Type B pancreatic cell (in vitro differentiated cells): ENCODE results near the gene PPIA. TPM values are rescaled to one million over a fixed set of nuclear protein-coding genes. Genes with fewer than 3 reads are reported as not detected.
A peak's percentile ranks its signal among the peaks of the same experiment; 100 is the strongest.

Experiments
- DNase-seq: peaks from one replicate; pipeline ENCODE4 v3.0.0; 2021; ENCODE audit warnings: mixed read lengths; ENCODE audit not compliant: unreplicated experiment; ENCODE audit errors: extremely low spot score
- H3K27ac Mint-ChIP-seq: 2 replicates; pipeline ENCODE4 v1.8.0; 2021; ENCODE audit warnings: mild to moderate bottlenecking, mixed read lengths
- H3K27me3 Mint-ChIP-seq: 2 replicates; pipeline ENCODE4 v1.8.0; 2021; ENCODE audit warnings: mixed read lengths
- H3K36me3 Mint-ChIP-seq: 2 replicates; pipeline ENCODE4 v1.8.0; 2021; ENCODE audit warnings: mixed read lengths
- H3K4me1 Mint-ChIP-seq: one replicate; pipeline ENCODE4 v1.8.0; 2021; ENCODE audit warnings: mixed read lengths; ENCODE audit not compliant: unreplicated experiment
- H3K4me3 Mint-ChIP-seq: 2 replicates; pipeline ENCODE4 v1.8.0; 2021; ENCODE audit warnings: mild to moderate bottlenecking, mixed read lengths
- H3K9me3 Mint-ChIP-seq: 2 replicates; pipeline ENCODE4 v1.8.0; 2021; ENCODE audit warnings: mixed read lengths
- CTCF ChIP-seq: fragments of 200-600 bp; sonication (generic); conservative IDR thresholded peaks from 2 replicates; pipeline ENCODE4 v1.5.0; 2021; ENCODE audit warnings: antibody characterized with exemption, mild to moderate bottlenecking
- total RNA-seq: library from RNA; stranded (reverse); gene quantifications from 2 replicates; pipeline ENCODE4 v1.2.1, GENCODE V29; 2021; ENCODE audit warnings: low replicate concordance

The PPIA gene
- total RNA-seq, 1 donor from 2014 or later: 1,469 TPM

GRCh38 chr7:44811571-44811970, 15.1 kb downstream of the PPIA start:
- Mint-ChIP-seq H3K27me3 (no peaks in the 10 kb centered on the region), H3K9me3 (no peaks in the 10 kb centered on the region), H3K27ac (no peak overlapping the region), H3K36me3 (no peaks in the 10 kb centered on the region), H3K4me1 (no peaks in the 10 kb centered on the region), H3K4me3 (no peak overlapping the region)
- no peak for TF ChIP-seq CTCF
- no peak for DNase-seq

- DNase-seq: no peak
- TF ChIP-seq CTCF: no peak
- no peak overlapping the region for H3K27ac Mint-ChIP-seq
- H3K36me3 Mint-ChIP-seq: no peaks in the 10 kb centered on the region
- H3K4me3 Mint-ChIP-seq: no peak overlapping the region
- no peaks in the 10 kb centered on the region for H3K9me3 Mint-ChIP-seq
- no peaks in the 10 kb centered on the region for H3K27me3 Mint-ChIP-seq
- H3K4me1 Mint-ChIP-seq: no peaks in the 10 kb centered on the region
Observed at GRCh38 chr7:44814919-44815318, 18.4 kb downstream of the PPIA start.

GRCh38 chr7:44819292-44819691, 22.8 kb downstream of the PPIA start:
- Mint-ChIP-seq H3K4me1 (no peaks in the 10 kb centered on the region), H3K27ac (no peak overlapping the region), H3K9me3 (no peaks in the 10 kb centered on the region), H3K36me3 (no peaks in the 10 kb centered on the region), H3K27me3 (no peaks in the 10 kb centered on the region), H3K4me3 (no peak overlapping the region)
- no peak for DNase-seq
- TF ChIP-seq CTCF: no peak

- no peak for TF ChIP-seq CTCF
- Mint-ChIP-seq H3K4me1 (peaks cover 4% of the 10 kb centered on the region), H3K27ac (no peak overlapping the region), H3K36me3 (peaks cover 3% of the 10 kb centered on the region), H3K27me3 (no peaks in the 10 kb centered on the region), H3K4me3 (no peak overlapping the region), H3K9me3 (no peaks in the 10 kb centered on the region)
- DNase-seq: no peak
Observed at GRCh38 chr7:44823255-44823781, 26.8 kb downstream of the PPIA start.

- no peaks in the 10 kb centered on the region for H3K27me3 Mint-ChIP-seq
- no peak for DNase-seq
- H3K9me3 Mint-ChIP-seq: no peaks in the 10 kb centered on the region
- no peak for TF ChIP-seq CTCF
- peaks cover 4% of the 10 kb centered on the region for H3K4me1 Mint-ChIP-seq
- no peak overlapping the region for H3K4me3 Mint-ChIP-seq
- peak overlapping the region; percentile 3 for H3K27ac Mint-ChIP-seq
- H3K36me3 Mint-ChIP-seq: peaks cover 6% of the 10 kb centered on the region
Observed at GRCh38 chr7:44824894-44825526, 28.5 kb downstream of the PPIA start.
